ENCODE measurements around the gene GPR37L1.

Gene GPR37L1

GRCh38 chr1:202162047-202162417 lies 39.3 kb downstream of the GPR37L1 start:
- DNase-seq (ENCODE audit: low spot score): peak; percentile 76
- no peak for TF ChIP-seq CTCF (IDR thresholded peaks at IDR 0.05; ENCODE audit: borderline replicate concordance, control extremely low read depth, extremely low read depth, insufficient read depth, missing control alignments)
- in situ Hi-C loops (cut with MboI; ENCODE audit: low sequenced_read_pairs, unreplicated experiment): no loop called here

GRCh38 chr1:202162418-202163280 lies 39.9 kb downstream of the GPR37L1 start:
- in situ Hi-C loops (cut with MboI; ENCODE audit: low sequenced_read_pairs, unreplicated experiment): no loop called here
- TF ChIP-seq CTCF (IDR thresholded peaks at IDR 0.05; ENCODE audit: borderline replicate concordance, control extremely low read depth, extremely low read depth, insufficient read depth, missing control alignments): no peak
- no peak for DNase-seq (ENCODE audit: low spot score)

- no peak for DNase-seq (ENCODE audit: low spot score)
- TF ChIP-seq CTCF (IDR thresholded peaks at IDR 0.05; ENCODE audit: borderline replicate concordance, control extremely low read depth, extremely low read depth, insufficient read depth, missing control alignments): no peak
- in situ Hi-C loops (cut with MboI; ENCODE audit: low sequenced_read_pairs, unreplicated experiment): no loop called here
Observed at GRCh38 chr1:202163281-202164270, 40.9 kb downstream of the GPR37L1 start.

GRCh38 chr1:202164271-202165037 lies 41.7 kb downstream of the GPR37L1 start:
- DNase-seq (ENCODE audit: low spot score): peak; percentile 90
- no peak for TF ChIP-seq CTCF (IDR thresholded peaks at IDR 0.05; ENCODE audit: borderline replicate concordance, control extremely low read depth, extremely low read depth, insufficient read depth, missing control alignments)
- in situ Hi-C loops (cut with MboI; ENCODE audit: low sequenced_read_pairs, unreplicated experiment): no loop called here

- no peak for TF ChIP-seq CTCF (IDR thresholded peaks at IDR 0.05; ENCODE audit: borderline replicate concordance, control extremely low read depth, extremely low read depth, insufficient read depth, missing control alignments)
- in situ Hi-C loops (cut with MboI; ENCODE audit: low sequenced_read_pairs, unreplicated experiment): no loop called here
- no peak for DNase-seq (ENCODE audit: low spot score)
Observed at GRCh38 chr1:202165267-202165941, 42.7 kb downstream of the GPR37L1 start.

Measured in GM13976 (cell line).